ENCODE measurements around the gene ZIC1.

GRCh38 chr3:147415286-147415685 lies 6.1 kb downstream of the ZIC1 start:
- TF ChIP-seq, protein P1, sequence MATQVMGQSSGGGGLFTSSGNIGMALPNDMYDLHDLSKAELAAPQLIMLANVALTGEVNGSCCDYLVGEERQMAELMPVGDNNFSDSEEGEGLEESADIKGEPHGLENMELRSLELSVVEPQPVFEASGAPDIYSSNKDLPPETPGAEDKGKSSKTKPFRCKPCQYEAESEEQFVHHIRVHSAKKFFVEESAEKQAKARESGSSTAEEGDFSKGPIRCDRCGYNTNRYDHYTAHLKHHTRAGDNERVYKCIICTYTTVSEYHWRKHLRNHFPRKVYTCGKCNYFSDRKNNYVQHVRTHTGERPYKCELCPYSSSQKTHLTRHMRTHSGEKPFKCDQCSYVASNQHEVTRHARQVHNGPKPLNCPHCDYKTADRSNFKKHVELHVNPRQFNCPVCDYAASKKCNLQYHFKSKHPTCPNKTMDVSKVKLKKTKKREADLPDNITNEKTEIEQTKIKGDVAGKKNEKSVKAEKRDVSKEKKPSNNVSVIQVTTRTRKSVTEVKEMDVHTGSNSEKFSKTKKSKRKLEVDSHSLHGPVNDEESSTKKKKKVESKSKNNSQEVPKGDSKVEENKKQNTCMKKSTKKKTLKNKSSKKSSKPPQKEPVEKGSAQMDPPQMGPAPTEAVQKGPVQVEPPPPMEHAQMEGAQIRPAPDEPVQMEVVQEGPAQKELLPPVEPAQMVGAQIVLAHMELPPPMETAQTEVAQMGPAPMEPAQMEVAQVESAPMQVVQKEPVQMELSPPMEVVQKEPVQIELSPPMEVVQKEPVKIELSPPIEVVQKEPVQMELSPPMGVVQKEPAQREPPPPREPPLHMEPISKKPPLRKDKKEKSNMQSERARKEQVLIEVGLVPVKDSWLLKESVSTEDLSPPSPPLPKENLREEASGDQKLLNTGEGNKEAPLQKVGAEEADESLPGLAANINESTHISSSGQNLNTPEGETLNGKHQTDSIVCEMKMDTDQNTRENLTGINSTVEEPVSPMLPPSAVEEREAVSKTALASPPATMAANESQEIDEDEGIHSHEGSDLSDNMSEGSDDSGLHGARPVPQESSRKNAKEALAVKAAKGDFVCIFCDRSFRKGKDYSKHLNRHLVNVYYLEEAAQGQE (IDR thresholded peaks at IDR 0.05; ENCODE audit: insufficient replicate concordance, low read depth) = no peak
- TF ChIP-seq POLR2AphosphoS5 (IDR thresholded peaks at IDR 0.05; ENCODE audit: low read depth) (no peak), CTCF (IDR thresholded peaks at IDR 0.05; ENCODE audit: insufficient read depth, low read length) (no peak)
